Measurements from ENCODE around the gene PANK4. TPM values are rescaled to one million over a fixed set of nuclear protein-coding genes. Genes with fewer than 3 reads are reported as not detected.
"Not testable (repeated sequence)": the region's sequence is repeated elsewhere in the genome, so short reads cannot be mapped to it uniquely, and the experiment has no call there.

PANK4 gene
- total RNA-seq, 4 donors from 2014 or later, result 43.4 to 82.5 (median 70.5) TPM

GRCh38 chr1:2459757-2460156 is 66.6 kb downstream of the PANK4 start:
- Histone ChIP-seq H3K27me3 (no peaks in the 10 kb centered on the region), H3K4me1 (no peaks in the 10 kb centered on the region), H3K36me3 (no peaks in the 10 kb centered on the region), H3K27ac (no peak overlapping the region), H3K4me3 (no peak overlapping the region), H3K9me3 (no peaks in the 10 kb centered on the region)
- TF ChIP-seq POLR2A (IDR thresholded peaks at IDR 0.05), result no peak
- TF ChIP-seq CTCF (IDR thresholded peaks at IDR 0.05), result peak in 1 of 6 experiments; percentile 18
- DNase-seq, result no peak

- H3K27ac ChIP-seq, H3K9me3 ChIP-seq, H3K27me3 ChIP-seq, H3K4me3 ChIP-seq, H3K4me1 ChIP-seq, H3K36me3 ChIP-seq, DNase-seq: not testable (repeated sequence)
Observed at GRCh38 chr1:2459102-2459753, 67.2 kb downstream of the PANK4 start.

- no peak overlapping the region for H3K27ac ChIP-seq
- no peak for TF ChIP-seq POLR2A (IDR thresholded peaks at IDR 0.05)
- TF ChIP-seq CTCF (IDR thresholded peaks at IDR 0.05), result no peak
- no peaks in the 10 kb centered on the region for H3K27me3 ChIP-seq
- no peaks in the 10 kb centered on the region for H3K4me1 ChIP-seq
- H3K36me3 ChIP-seq, result no peaks in the 10 kb centered on the region
- H3K4me3 ChIP-seq, result no peak overlapping the region
- no peaks in the 10 kb centered on the region for H3K9me3 ChIP-seq
- DNase-seq, result no peak
Observed at GRCh38 chr1:2458687-2459086, 67.7 kb downstream of the PANK4 start.

Other genes starting within 250 kb of the PANK4 start
- gene MORN1, start 135.0 kb downstream of the PANK4 start, total RNA-seq, result 10 to 100 TPM in 3 of 4 donors, 1 to 10 TPM in 1; 4.9 to 21.5 (median 15.9) TPM
- gene RER1, start 134.8 kb downstream of the PANK4 start, total RNA-seq, result 100 to 1,000 TPM in 3 of 4 donors, 10 to 100 TPM in 1; 42.9 to 141 (median 120) TPM
- 10 to 100 TPM; 16.9 to 29.6 (median 19.9) TPM for gene PEX10, start 114.0 kb downstream of the PANK4 start, total RNA-seq
- 10 to 100 TPM in 2 of 4 donors, 1 to 10 TPM in 2; 2.5 to 18.3 (median 7.8) TPM for gene PLCH2, start 50.3 kb downstream of the PANK4 start, total RNA-seq
- gene HES5, start 3.7 kb upstream of the PANK4 start, total RNA-seq, result under 1 TPM in 1 of 4 donors, not detected in 3; 0.88 TPM
- 100 to 1,000 TPM; 231 to 532 (median 316) TPM for gene TNFRSF14, start 29.8 kb upstream of the PANK4 start, total RNA-seq
- 10 to 100 TPM; 41.3 to 79.5 (median 59.0) TPM for gene PRXL2B, start 60.2 kb upstream of the PANK4 start, total RNA-seq
- gene MMEL1, start 106.4 kb upstream of the PANK4 start, total RNA-seq, result 10 to 100 TPM in 3 of 4 donors, 1 to 10 TPM in 1; 7.4 to 51.7 (median 27.4) TPM

Data from Peyer's patch (tissue), 4 donors.